ENCODE measurements around the gene CHST13. TPM values are rescaled to one million over a fixed set of nuclear protein-coding genes. Genes with fewer than 3 reads are reported as not detected.
A peak's percentile ranks its signal among the peaks of the same experiment; 100 is the strongest.

Gene CHST13
- polyA plus RNA-seq, 3 donors = 16.6 to 41.8 (median 39.2) TPM

DNA sequence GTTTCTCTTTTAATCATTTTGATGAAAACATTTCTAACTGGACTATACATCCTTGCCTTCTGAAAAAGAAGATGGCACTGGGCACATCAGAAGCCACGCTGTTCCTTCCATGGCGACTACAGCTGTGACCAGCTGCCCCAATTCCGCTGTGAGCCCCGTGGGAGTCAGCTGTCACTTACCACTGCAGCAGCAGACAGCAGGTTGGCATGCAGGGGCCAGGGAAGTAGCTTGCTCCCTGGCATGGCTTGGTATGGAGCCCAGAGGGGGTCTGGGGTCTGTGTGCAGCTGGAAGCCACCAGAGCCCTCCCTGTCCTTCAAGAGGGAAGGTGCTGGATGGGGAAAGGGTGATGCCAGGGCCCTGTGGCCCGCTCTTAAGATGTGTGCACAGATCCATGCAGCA lies 43.7 kb upstream of the CHST13 start:
- DNase-seq = no peak
- no peaks in the 10 kb centered on the region for H3K79me2 ChIP-seq (ENCODE audit: insufficient read depth, low read length)
- H3K4me3 Mint-ChIP-seq = no peak overlapping the region
- no peak overlapping the region for H2AFZ ChIP-seq (ENCODE audit: insufficient read depth, low read depth, low read length, poor library complexity, severe bottlenecking)
- no peak overlapping the region for H3K27ac ChIP-seq (ENCODE audit: low read depth in 1 of 2, low read length in 2 of 2)
- no peak overlapping the region for H3K4me2 ChIP-seq (replicated peaks; ENCODE audit: extremely low read depth, low read length, poor library complexity, severe bottlenecking)
- peak overlapping the region in 1 of 7 donors; percentile 15 for H3K27ac Mint-ChIP-seq
- TF ChIP-seq, protein P1, sequence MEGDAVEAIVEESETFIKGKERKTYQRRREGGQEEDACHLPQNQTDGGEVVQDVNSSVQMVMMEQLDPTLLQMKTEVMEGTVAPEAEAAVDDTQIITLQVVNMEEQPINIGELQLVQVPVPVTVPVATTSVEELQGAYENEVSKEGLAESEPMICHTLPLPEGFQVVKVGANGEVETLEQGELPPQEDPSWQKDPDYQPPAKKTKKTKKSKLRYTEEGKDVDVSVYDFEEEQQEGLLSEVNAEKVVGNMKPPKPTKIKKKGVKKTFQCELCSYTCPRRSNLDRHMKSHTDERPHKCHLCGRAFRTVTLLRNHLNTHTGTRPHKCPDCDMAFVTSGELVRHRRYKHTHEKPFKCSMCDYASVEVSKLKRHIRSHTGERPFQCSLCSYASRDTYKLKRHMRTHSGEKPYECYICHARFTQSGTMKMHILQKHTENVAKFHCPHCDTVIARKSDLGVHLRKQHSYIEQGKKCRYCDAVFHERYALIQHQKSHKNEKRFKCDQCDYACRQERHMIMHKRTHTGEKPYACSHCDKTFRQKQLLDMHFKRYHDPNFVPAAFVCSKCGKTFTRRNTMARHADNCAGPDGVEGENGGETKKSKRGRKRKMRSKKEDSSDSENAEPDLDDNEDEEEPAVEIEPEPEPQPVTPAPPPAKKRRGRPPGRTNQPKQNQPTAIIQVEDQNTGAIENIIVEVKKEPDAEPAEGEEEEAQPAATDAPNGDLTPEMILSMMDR (IDR thresholded peaks at IDR 0.05) = no peak
- peaks cover 7% of the 10 kb centered on the region for H3K4me1 Mint-ChIP-seq
- peaks cover 0 to 3% of the 10 kb centered on the region in 2 donors for H3K36me3 Mint-ChIP-seq
- H3K4me3 ChIP-seq (replicated peaks in 1 of 3; ENCODE audit: low read depth in 2 of 3, low read length in 3 of 3) = no peak overlapping the region
- H3K9me3 Mint-ChIP-seq = peaks cover 0 to 2% (median 0%) of the 10 kb centered on the region in 7 donors
- WGBS (ENCODE audit: insufficient coverage) = 94% methylated on average over 4 of the region's 5 CpGs
- H3K27me3 ChIP-seq (ENCODE audit: control insufficient read depth in 2 of 2, insufficient read depth in 2 of 2, low read length in 2 of 2) = no peaks in the 10 kb centered on the region
- H3K36me3 ChIP-seq (replicated peaks in 1 of 2; ENCODE audit: control insufficient read depth in 1 of 2, insufficient read depth in 2 of 2, low read length in 2 of 2) = no peaks in the 10 kb centered on the region
- peaks cover 5 to 7% of the 10 kb centered on the region in 2 donors for H3K4me1 ChIP-seq (ENCODE audit: control insufficient read depth in 1 of 2, insufficient read depth in 2 of 2, low read length in 2 of 2)
- intact Hi-C loops (cut with micrococcal nuclease) = no loop called here
- H3K9me3 ChIP-seq (replicated peaks in 1 of 2; ENCODE audit: control insufficient read depth in 1 of 2, insufficient read depth in 1 of 2, low read length in 2 of 2) = no peaks in the 10 kb centered on the region
- no peaks in the 10 kb centered on the region for H4K20me1 ChIP-seq (ENCODE audit: insufficient read depth, low read length)
- H3K27me3 Mint-ChIP-seq (ENCODE audit: low read depth in 3 of 3) = no peaks in the 10 kb centered on the region
- H3K9ac ChIP-seq (ENCODE audit: insufficient read depth, low read length, poor library complexity, severe bottlenecking) = no peak overlapping the region

DNA sequence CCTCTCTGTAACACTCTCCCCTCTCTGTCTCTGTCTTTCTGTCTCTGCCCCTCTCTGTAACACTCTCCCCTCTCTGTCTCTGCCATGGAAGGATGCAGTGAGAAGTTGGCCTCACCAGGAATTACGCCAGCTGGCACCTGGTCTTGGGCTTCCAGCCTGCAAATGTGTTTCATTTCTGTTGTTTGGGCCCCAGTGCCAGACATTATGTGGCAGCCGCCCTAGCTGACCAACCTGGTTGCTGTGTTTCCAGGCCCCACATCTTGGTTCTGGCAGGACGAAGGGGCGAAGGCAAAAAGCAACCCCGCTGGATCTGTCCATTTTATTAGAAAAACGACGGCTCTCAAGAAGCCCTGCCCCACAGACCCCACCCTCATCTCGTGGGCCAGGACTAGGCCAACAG lies 43.1 kb upstream of the CHST13 start:
- H3K9ac ChIP-seq (ENCODE audit: insufficient read depth, low read length, poor library complexity, severe bottlenecking) = no peak overlapping the region
- no peak overlapping the region for H3K4me2 ChIP-seq (replicated peaks; ENCODE audit: extremely low read depth, low read length, poor library complexity, severe bottlenecking)
- WGBS (ENCODE audit: insufficient coverage) = 92% methylated on average over 7 of the region's 8 CpGs
- Mint-ChIP-seq H3K27ac (no peak overlapping the region), H3K4me3 (no peak overlapping the region), H3K36me3 (peaks cover 0 to 3% of the 10 kb centered on the region in 2 donors), H3K27me3 (ENCODE audit: low read depth in 3 of 3) (no peaks in the 10 kb centered on the region), H3K9me3 (peaks cover 0 to 2% (median 0%) of the 10 kb centered on the region in 7 donors), H3K4me1 (peaks cover 7% of the 10 kb centered on the region)
- no peaks in the 10 kb centered on the region for H3K36me3 ChIP-seq (replicated peaks in 1 of 2; ENCODE audit: control insufficient read depth in 1 of 2, insufficient read depth in 2 of 2, low read length in 2 of 2)
- H3K27ac ChIP-seq (ENCODE audit: low read depth in 1 of 2, low read length in 2 of 2) = no peak overlapping the region
- H3K79me2 ChIP-seq (ENCODE audit: insufficient read depth, low read length) = no peaks in the 10 kb centered on the region
- H3K27me3 ChIP-seq (ENCODE audit: control insufficient read depth in 2 of 2, insufficient read depth in 2 of 2, low read length in 2 of 2) = no peaks in the 10 kb centered on the region
- DNase-seq = no peak
- H2AFZ ChIP-seq (ENCODE audit: insufficient read depth, low read depth, low read length, poor library complexity, severe bottlenecking) = no peak overlapping the region
- intact Hi-C loops (cut with micrococcal nuclease) = no loop called here
- no peaks in the 10 kb centered on the region for H4K20me1 ChIP-seq (ENCODE audit: insufficient read depth, low read length)
- TF ChIP-seq, protein P1 (IDR thresholded peaks at IDR 0.05) = no peak
- H3K4me1 ChIP-seq (ENCODE audit: control insufficient read depth in 1 of 2, insufficient read depth in 2 of 2, low read length in 2 of 2) = peaks cover 5 to 7% of the 10 kb centered on the region in 2 donors
- no peaks in the 10 kb centered on the region for H3K9me3 ChIP-seq (replicated peaks in 1 of 2; ENCODE audit: control insufficient read depth in 1 of 2, insufficient read depth in 1 of 2, low read length in 2 of 2)
- H3K4me3 ChIP-seq (replicated peaks in 1 of 3; ENCODE audit: low read depth in 2 of 3, low read length in 3 of 3) = no peak overlapping the region

All from CD14-positive monocyte (primary cell).